ENCODE data around the gene KANSL1. TPM values are rescaled to one million over a fixed set of nuclear protein-coding genes. Genes with fewer than 3 reads are reported as not detected.
"Not testable (repeated sequence)": the region's sequence is repeated elsewhere in the genome, so short reads cannot be mapped to it uniquely, and the experiment has no call there.

KANSL1 gene
- polyA plus RNA-seq, 5 donors, result 61.6 to 128 (median 72.8) TPM

GRCh38 chr17:46117850-46118696 is 75.2 kb downstream of the KANSL1 start:
- DNase-seq, result no peak

- no peak for DNase-seq
Observed at GRCh38 chr17:46117117-46117516, 76.1 kb downstream of the KANSL1 start.

- no peak for DNase-seq
Observed at GRCh38 chr17:46115699-46116098, 77.5 kb downstream of the KANSL1 start.

- not testable (repeated sequence) for DNase-seq
Observed at GRCh38 chr17:46111236-46111635, 82.0 kb downstream of the KANSL1 start.

GRCh38 chr17:46110219-46110618 is 83.0 kb downstream of the KANSL1 start:
- DNase-seq, result no peak

DNA sequence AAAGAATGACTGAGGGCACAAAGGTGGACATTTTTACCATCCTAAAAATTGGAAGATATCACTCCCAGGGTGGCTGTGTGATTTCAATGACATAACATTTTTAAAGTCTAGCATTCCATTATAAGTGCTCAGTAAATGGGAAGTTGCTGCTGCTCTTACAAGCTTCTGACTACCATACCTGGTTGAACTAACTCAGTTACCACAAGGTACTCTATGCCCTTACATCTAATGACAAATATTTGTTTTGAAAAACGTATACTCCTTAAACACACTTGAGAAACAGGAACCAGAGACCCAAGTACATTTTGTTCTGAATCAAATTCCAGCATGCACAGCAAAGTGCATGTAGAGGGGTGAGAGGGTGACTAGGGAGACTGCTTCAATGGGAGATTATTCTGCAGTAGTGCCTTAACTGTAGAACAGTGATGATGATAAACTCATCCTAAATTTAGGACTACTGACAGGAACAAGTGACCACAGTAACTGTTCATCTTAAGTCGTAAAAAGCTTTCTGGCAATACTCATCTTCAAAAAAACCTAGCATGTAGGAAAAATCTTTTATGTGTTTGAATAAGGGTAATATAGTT is 83.5 kb downstream of the KANSL1 start:
- DNase-seq, result no peak

DNA sequence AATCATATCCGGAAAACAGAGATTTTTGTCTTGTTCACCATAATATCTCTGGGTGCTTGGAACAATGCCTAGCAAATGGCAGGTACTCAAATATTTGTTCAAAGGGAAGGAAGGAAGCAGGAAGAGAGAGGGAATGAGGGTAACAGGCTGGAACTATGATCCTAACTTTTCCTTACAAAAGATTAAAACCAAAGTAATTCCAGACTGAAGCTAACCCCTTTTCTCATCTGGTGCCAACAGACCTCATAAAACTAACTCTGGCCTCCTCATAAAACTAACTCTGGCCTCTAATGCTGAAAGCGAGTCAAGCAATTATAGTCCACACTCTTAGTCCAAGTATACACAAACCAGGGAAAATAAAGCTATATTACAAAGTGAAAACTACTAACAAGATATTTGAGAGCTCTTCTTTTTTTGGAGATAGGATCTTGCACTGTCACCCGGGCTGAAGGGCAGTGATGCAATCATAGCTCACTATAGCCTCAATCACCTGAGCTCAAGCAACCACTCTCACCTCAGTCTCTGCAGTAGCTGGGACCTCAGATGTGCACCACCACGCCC is 84.6 kb downstream of the KANSL1 start:
- no peak for DNase-seq

GRCh38 chr17:46108120-46108519 is 85.1 kb downstream of the KANSL1 start:
- no peak for DNase-seq

GRCh38 chr17:46106966-46107644 is 86.1 kb downstream of the KANSL1 start:
- DNase-seq, result no peak

DNA sequence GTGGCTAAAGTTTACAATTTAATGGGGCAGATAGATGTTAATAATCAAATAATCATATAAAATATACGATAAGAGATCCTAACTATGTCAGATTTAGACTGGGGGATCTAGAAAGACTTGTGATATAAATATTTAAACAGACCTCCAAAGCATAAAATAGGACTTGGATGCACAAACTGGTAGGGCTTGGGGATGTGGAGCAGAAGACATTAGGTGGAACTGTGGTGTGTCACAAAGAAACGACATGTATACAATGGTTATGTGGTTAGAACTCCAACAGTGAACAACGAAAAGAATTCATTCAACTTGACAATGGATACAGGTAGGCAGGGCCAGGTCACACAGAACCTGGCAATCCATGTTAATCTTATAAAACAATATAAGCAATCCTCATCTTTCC is 90.4 kb downstream of the KANSL1 start:
- not testable (repeated sequence) for DNase-seq

DNA sequence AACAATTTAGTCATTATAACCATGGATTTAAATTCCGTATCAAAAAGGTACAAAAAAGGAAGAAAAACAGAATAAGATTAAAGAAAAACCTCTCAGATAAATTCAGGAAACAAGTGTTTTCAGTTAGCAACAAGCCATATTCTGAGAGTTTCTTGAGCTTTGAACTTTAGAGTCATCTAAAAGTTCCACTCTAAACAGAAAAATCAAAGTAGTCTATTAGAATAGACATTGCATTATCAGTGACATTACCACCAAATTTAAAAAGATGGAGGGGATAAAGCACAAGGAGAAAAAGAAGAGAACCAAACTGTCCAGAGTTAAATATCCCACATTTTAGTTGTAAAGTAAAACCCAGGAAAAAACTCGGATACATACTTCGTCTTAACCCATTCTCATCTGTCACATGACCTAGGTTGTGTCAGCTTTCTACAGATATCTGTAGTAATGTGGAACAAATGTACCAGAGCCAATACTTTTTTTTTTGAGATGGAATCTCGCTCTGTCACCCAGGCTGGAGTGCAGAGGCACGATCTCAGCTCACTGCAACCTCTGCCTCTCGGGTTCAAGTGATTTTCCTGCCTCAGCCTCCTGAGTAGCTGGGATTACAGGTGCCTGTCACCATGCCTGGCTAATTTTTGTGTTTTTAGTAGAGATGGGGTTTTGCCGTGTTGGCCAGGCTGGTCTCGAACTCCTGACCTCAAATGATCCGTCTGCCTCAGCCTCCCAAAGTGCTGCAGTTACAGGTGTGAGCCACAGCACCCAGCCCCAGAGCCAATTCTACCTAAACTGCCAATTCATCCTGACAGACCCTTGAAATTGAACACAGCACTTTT is 91.2 kb downstream of the KANSL1 start:
- not testable (repeated sequence) for DNase-seq

GRCh38 chr17:46100590-46100989 is 92.6 kb downstream of the KANSL1 start:
- no peak for DNase-seq

DNA sequence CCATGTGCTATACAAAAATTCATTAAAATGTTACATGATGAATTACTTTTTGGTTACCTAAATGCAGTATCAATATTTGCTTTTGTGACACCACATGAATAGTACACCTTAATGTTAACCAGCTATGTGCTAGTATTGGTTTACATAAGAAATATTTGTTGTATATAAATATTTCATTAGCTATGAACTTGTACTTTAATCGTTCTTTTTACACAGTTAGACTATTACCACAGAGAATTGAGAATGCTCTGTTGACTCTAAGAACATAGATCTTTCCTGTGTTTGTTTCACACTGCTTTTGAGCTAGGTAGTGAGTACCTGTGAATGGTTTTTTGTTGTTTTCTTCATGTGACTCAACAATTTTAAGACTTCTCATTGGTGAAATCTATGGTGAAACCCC is 93.4 kb downstream of the KANSL1 start:
- DNase-seq, result no peak

- no peak for DNase-seq
Observed at GRCh38 chr17:46097497-46097896, 95.7 kb downstream of the KANSL1 start.

GRCh38 chr17:46092991-46093390 is 100.2 kb downstream of the KANSL1 start:
- DNase-seq, result peak; percentile 32 to 40

GRCh38 chr17:46090871-46091270 is 102.4 kb downstream of the KANSL1 start:
- DNase-seq, result no peak

- no peak for DNase-seq
Observed at GRCh38 chr17:46089389-46089965, 103.8 kb downstream of the KANSL1 start.

DNA sequence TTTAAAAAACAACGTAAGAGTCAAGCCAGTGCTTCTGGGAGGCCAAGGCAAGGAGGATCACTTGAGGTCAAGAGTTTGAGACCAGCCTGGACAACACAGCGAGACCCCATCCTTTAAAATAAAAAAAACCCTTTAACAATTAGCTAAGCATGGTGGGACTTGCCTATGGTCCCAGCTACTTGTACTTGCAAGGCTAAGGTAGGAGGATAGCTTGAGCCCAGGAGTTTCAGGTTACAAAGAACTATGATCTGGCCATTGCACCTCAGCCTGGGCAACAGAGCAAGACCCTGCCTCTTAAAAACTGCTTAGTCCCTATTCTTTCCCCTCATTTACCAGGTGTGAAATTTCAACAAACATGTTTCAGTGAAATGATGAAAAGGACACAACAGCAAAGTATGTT is 104.6 kb downstream of the KANSL1 start:
- DNase-seq, result no peak

- not testable (repeated sequence) for DNase-seq
Observed at GRCh38 chr17:46087871-46088270, 105.4 kb downstream of the KANSL1 start.

- DNase-seq, result no peak
Observed at GRCh38 chr17:46086821-46087220, 106.4 kb downstream of the KANSL1 start.

- DNase-seq, result no peak
Observed at GRCh38 chr17:46085522-46085921, 107.7 kb downstream of the KANSL1 start.

Measured in right lung (tissue), 5 donors.